Stimulated activated CD4-positive, alpha-beta T cell treated with anti-CD3 and anti-CD28 coated beads, Interleukin-12 subunit alpha, Interleukin-12 subunit beta, amount 100 ng/mL, for 24 hours (primary cell): Measurements from ENCODE around the gene FBXW7.

Source experiments
- DNase-seq, 2 experiments: peaks; one replicate each; pipeline ENCODE4 v3.0.0-alpha.2; 2020; ENCODE audit warnings: low read depth in 2 of 2

The FBXW7 gene

DNA sequence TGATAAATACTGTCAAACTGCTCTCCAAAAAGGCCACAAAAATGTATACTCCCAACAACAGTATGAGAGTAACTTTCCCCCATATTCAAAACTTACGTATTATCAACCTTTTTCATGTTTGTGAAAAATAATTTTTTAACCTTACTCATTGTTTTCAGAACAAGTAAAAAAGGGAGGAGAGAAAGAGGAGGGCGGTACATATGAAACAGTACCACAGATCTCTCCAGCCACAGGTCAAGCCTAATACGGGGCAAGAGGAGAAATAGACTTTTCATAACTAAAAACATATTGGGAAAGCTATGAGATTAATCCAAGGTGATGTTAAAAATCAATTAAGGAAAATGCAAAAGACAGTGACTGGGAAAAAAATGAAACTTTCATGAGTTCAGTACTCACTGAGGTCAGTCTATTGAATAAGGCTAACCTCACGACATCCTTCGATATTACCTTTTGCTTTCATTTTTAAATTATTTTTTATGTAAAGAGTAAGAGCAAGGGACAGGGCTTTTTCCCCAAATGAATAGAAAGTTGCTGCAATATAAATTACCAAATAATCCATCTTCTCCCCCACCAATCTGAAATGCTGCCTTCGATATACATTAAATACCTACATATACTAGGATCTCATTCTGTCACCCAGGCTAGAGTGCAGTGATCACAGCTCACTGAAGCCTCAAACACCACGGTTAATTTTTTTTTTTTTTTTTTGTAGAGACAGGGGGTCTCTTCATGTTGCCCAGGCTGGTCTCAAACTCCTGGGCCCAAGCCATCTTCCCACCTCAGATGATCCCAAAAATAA lies 25.3 kb downstream of the FBXW7 start:
- no peak for DNase-seq

DNA sequence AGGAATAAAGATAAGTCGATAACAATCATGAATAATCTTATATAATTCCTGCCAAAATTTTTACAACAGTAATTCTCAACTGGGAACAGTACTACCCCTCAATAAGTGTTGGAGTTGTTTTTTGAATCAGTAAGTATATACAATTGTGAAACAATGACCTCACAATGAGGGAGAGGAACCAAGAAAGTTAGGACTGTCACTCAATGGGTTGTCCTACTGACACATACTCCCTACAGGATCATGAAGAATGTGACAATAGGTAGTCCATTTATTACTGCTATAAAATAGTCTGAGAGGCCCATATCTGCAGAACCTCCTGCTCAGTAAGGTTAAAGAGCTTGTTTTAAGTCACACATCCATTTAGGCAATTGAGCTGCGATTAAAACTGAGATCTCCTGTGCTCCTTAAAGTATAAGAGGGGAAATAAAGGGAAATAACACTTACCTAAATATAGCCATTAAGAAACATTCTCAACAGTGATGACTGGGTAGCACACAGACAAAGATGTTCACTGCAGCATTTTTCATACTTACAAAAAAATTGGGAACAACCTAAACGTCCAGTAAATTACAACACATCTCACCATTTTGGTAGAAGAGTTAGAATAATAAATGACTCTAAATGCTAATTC lies 26.2 kb downstream of the FBXW7 start:
- no peak for DNase-seq

DNA sequence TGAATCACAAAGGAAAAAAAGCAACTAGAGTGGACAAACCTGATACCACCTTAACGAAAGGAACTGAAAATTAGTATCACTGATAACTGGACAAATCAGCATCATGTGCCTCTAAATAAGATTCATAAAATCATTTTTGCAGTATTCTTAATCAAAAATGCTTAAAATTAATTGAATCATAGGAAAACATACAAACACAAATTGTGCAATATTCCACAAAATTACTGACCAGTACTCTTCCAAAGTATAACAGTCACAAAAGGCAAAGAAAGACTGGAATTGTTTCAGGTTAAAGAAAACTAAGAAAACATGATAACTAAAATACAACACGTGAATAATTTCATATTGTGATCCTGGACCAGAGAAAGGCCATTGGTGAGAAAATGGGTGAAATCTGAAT lies 27.1 kb downstream of the FBXW7 start:
- no peak for DNase-seq

DNA sequence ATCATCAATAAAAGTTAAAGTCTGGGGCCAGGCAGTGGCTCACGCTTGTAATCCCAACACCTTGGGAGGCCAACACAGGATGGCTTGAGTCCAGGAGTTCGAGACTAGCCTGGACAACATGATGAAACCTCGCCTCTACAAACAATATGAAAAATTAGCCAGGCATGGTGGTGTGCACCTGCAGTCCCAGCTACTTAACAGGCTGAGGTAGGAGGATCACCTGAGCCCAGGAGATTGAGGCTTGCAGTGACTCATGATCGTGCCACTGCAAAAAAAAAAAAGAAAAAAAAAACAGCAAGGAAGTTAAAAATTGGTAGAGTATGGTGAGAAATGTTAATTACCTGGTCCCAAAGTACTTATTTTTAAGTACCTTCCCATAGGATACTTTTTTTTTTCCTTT lies 27.5 kb downstream of the FBXW7 start:
- DNase-seq: no peak

DNA sequence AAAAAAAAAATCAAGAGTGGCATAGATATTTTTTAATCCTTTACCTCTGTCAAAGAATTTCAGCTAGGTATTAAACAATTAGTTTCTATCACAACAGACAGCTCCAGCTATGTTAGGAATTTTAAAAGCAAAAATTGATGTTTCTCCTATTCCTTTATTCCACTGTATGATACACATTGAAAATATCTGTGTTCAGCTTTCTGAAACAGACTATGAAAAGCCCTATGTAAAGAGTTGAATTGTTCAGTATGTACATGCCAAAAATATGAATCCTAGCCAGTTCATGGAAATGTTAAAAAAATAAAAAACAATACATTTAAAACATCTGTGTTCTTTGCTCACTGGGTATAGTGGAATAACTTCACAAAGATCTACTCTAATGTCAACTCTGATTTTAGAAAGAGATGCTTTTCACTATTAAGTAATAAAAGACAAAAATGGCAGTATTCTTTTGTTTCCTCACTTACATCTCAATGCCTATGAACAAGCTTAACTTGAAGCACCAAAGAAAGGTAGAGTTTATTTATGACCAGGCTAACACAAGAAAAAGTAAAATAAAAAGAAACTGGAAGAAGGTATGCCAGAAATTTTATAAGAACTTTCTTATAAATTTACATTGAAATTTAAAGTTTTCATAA lies 32.1 kb downstream of the FBXW7 start:
- no peak for DNase-seq

DNA sequence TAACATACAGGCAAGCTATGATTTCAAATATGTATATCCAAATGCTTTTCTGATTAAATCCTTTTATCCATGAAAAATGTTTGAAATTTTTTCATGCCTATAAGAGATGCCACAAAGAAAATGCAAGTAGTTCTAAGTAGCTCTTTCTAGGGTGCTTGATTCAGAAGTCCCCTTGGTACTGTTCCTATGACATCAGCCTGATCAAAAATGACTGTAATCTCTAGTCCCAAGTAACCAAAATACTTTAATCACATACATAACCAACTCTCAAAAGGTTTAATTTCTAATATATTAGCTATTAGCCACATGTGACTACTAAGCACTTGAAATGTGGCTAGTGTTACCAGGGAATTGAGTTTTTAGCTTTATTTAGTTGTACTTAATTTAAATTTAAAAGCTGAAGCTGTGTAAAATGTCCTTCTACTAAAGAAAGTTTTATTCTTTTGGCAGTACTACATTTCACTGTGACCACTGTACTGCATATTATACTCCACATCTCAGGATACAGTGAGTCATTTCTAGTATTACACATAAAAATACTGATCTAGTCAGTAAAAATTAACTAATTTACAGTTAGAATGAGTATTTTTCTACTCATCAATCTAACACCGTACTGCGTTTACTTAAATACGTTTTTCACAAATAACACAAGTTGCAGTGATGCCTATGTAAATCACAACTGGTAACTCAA lies 33.9 kb downstream of the FBXW7 start:
- no peak for DNase-seq

DNA sequence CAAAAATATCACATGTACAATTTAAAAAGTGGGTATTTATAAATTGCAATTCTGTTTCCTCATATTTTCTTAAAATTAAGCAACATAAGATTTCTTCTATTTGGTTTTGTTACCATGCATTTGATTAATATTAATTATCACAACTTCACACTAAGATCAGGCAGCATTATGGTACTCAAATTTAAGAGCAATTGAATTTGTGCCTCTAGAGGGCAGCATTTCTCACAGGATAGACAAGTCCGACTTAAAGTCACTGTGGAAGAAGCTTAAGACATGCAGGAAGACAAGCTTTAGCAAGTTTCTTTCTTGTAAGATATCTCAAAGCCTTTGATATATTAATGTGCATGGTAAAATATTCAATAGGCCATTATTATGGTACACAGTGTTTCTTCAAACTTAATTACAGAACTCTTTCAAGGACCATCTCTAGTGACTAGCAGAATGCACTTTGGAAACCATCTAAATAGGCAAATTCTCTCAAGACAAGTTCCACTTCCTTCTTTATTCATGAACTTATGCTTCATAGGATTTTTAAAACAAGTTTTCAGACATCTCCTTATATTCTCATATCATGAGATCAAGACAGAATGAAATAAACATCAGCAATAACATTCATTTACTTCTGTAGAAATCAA lies 35.0 kb downstream of the FBXW7 start:
- peak in 1 of 2 experiments; percentile 13 for DNase-seq

DNA sequence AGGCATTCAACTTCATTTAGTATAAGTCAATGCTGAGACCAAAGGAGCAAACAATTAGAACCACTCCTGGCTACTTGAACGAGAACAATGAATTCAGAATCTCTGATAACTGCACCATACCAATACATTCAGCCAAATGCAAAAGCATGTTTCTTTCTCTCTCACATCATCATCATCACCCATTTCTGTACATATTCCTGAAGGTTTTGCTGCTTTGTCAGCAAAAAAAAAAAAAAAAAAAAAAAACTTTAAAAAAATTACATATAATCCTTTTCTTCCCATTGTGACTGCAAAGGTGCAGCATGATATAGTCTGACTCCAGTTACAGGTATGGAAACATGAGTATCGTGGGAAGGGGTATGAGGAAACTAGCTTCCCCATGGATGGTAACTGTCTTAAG lies 35.6 kb downstream of the FBXW7 start:
- no peak for DNase-seq

DNA sequence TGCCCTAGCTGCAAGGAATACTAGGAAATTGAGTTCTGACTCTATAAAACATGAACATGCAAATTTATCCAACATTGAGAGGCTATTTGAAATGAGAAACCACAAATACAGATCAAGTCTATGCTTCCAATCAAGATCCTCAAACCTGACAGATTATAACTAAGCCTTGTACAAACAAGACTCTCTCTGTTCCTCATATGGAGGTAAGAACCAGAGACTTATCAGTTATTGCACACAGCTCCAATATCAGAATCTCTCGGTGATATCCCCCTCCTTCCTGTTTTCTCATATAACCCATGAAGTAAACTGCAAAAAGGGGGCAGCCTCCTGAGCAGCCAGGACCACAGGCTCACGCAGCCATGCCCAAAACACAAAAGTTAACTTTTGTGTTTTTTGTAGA lies 36.5 kb downstream of the FBXW7 start:
- DNase-seq: no peak

DNA sequence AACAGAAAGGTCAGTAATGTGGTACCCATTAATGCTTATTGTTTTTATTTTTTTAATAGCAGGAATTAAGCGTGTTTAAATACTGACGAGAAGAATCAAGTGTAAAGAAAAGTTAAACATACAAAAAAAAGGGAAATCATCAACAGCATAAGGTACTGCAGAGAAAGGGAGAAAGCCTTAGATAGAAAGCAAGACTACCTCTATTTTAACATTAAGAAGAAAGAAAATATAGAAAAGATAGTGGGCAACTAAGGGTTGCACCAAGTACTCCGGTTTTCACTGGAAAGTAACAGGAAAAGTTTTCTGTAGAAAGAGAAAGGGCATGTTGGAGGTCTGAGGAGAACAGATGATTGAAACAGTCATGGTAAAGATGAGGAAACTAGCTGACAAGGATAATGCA lies 41.9 kb downstream of the FBXW7 start:
- no peak for DNase-seq

DNA sequence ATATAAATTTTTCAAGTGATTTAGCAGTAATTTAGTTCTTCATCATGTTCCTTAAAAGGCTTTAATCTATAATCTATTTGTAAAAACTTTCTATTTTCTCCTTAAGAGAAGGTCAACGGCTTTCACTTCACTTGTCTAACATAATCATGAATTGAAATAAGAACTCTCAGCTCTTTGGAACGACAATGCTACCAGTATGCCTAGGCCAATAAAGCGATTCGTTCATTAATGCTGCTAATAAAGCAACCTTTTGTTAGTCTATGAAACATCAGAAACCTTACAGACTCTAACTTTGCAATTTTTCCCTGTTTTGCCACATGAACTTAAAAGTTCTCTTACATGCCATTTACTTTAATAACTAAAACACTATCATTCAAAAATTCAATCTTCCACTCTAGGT lies 47.6 kb downstream of the FBXW7 start:
- no peak for DNase-seq

DNA sequence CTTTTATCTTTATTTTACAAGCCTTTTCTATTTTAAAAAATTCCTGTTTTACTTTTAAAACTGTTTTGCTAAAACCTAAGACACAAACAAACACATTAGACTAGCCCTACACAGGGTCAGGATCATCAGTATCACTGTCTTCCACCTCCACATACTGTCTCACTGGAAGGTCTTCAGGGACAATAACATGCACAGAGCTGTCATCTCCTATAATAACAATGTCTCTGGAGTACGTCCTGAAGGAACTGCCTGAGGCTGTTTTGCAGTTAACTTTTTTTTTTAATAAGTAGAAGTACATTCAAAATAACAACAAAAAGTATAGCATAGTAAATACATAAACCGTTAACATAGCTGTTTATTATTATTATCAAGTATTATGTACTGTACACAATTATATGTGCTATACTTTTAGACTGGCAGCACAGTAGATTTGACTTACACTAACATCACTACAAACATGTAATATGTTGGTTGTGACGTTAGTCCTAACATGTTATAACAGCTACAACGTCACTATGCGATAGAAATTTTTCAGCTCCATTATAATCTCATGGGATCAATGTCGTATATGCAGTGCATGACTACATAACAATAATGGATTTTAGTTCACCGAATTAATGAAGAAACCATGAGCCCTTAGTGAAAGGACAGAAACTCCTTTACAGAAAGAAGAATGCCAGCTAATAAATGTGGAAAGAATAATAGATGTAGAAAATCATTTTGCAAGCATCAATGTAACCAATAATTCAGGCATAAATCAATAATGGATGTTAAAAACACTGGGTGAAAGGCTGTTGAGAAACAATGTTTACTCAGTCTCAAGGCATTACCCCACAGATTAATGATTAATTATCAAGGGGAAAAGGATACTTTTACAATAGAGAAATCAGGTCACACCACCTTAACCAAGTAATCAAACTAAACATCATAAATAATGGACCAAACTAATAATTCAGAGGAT lies 49.2 kb downstream of the FBXW7 start:
- no peak for DNase-seq

DNA sequence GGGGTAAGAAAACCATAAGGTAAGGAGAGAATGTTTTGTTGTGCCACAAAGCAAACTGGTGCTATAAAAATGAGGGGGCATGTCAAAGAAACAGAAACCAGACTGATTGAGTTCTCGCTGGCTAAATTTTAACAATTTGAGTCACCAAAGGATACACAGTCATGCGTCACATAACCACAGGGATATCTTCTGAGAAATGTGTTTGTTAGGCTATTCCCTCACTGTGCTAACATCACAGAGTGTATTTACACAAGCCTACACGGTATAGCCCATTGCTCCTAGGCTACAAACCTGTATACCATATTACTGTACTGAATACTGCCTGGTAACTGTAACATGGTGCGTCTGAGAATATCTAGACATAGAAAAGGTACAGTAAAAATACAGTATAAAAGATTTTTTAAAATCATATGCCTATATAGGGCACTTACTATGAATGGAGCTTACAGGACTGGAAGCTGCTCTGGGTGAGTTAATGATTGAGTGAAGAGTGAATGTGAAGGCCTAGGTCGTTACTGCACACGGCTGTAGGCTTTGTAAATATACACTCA lies 50.1 kb downstream of the FBXW7 start:
- DNase-seq: no peak

DNA sequence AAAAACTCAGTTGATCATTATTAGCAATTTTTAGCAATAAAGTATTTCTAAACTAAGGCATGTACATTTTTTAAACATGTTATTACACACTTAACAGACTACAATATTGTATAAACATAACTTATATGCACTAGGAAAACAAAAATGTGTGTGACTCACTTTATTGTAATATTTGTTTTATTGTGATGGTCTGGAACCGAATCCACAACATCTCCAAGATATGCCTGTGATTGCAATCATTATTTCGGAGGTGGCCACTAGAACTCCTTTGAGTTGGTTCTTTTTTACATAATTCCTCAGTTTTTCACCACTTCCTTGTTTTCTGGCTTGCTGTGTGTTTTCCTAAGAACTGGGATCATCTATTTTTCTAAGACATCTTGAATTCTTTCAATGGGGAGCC lies 53.7 kb downstream of the FBXW7 start:
- DNase-seq: no peak

DNA sequence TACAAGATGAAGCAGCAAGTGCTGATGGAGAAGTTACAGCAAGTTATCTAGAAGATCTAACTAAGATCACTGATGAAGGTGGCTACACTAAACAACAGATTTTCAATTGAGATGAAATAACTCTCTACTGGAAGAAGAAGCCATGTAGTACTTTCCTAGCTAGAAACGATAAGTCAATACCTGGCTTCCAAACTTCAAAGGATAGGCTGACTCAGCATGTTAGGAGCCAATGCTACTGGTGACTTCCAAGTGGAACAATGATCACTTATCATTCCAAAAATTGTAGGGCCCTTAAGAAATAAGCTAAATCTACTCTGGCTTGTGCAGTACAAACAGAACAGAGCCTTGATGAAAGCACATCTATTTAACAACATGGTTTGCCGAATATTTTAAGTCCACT lies 55.0 kb downstream of the FBXW7 start:
- DNase-seq: no peak

DNA sequence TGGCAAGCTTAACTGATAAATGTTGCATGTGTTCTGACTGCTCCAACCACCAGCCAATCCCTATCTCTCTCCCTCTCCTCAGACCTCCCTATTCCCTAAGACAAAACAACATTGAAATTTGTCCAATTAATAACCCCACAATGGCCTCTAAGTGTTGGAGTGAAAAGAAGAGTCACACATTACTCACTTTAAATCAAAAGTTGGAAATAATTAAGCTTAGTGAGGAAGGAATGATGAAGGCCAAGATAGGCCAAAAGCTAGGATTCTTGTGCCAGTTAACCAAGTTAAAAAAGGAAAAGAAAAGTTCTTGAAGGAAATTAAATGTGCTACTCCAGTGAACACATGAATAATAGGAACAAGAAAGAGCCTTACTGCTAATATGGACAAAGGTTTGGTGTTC lies 55.6 kb downstream of the FBXW7 start:
- no peak for DNase-seq

DNA sequence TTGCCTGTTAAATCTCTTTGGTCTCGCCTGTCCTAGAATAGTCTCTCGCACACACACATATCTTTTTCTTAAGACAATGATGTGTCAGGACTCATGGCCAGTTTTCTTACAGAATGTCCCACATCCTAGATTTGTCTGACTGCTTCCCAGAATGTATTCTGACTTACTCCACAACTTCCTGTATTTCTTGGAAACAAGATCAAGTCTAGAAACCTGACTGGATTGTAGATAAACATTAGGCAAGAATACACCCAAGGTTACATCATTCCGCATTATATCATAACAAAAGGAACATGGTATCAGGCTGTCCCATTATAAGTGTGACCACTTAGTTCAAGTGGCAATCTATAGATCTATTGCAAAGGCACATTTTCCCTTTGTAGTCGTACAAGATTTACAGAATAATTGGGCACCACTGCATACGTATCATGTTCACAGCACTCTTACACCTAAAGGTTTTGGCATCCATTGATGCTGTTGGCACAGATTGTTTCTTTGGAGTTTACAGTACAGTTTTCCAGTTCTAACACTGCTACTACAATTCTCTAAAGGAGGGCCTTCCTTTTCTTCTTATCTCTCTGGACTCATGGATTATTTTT lies 56.4 kb downstream of the FBXW7 start:
- DNase-seq: no peak

DNA sequence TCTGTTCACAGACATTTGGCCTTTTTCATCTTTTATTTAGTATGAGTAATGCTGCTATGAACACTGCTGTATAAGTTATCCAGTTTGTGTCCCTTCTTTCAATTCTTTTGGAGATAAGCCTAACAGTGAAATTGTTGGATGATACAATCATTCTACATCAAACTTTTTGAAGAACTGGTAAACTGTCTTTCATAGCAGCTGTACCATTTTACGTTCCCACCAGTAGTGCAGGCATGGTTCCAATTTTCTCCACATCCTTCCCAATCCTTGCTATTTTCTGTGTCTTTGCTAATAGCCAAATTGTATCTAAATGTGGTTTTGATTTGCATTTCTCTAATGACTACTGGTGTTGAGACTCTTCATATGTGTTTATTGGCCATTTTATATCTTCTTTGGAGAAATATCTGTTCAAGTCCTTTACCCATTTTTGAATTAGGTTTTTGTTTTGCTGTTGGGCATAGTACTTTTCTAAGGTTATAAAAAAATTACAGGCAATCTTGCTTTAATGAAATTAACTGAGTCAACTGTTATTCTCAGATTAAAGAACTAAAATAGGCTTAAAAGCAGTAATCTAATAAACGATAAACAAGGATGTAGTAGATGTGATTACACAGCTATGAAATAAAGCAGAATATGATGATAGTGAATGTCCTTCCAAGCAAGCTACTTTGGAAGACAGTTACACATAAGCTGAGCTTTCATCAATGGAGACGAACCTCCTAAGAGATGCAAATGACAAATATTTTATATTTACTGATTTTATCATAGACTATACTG lies 57.2 kb downstream of the FBXW7 start:
- no peak for DNase-seq

DNA sequence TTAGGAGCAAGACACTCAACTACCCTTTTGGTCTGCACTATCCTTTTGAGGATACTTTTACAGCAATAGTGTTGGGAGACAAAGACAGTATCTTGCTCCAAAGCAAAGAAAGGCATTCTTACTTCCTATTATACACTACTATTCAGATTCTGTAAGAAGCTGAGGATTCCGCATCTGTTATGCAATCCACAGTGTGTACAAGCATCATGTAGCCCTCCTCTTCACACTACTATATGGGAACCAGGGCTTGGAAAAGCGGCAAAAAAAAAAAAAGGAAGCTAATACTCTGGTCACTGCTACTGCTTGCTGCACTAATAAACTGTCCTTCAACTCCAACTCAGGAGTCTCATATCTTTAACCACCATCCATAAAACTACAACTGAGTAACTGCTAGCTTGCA lies 59.1 kb downstream of the FBXW7 start:
- no peak for DNase-seq
